Spleen (tissue), 7 donors: ENCODE measurements around the gene USP15.

Experiments
- CTCF ChIP-seq, 11 experiments: fragments of 200-600 bp in 7 of 11; fragments of 450-650 bp in 4 of 11; sonication (generic) in 4 of 11; IDR thresholded peaks in 8 of 11; conservative IDR thresholded peaks in 3 of 11; 1 replicate in 7 of 11; 2 replicates in 4 of 11; pipeline versions ENCODE4 v1.4.0 to v1.8.0; 2016 to 2021; ENCODE audit warnings: antibody characterized with exemption in 11 of 11, inconsistent platforms in 4 of 11, mild to moderate bottlenecking in 1 of 11
- POLR2A ChIP-seq, 3 donors: fragments of 450-650 bp; IDR thresholded peaks; one replicate each; pipeline ENCODE4 v1.5.1; 2017; ENCODE audit warnings: antibody characterized with exemption in 3 of 3, mild to moderate bottlenecking in 1 of 3
- POLR2AphosphoS5 ChIP-seq, 3 donors: sonication (generic); formaldehyde crosslinking; IDR thresholded peaks; one replicate each; pipeline ENCODE4 v1.5.1; 2017; ENCODE audit warnings: antibody characterized with exemption in 3 of 3
- donor health status: DM: no; HTN: no; CAD: no; lungs with moderate emphysema.
- donor health status: DM: no; HTN: no; CAD: no.
- donor health status: DM: no; HTN: no; CAD: no.

DNA sequence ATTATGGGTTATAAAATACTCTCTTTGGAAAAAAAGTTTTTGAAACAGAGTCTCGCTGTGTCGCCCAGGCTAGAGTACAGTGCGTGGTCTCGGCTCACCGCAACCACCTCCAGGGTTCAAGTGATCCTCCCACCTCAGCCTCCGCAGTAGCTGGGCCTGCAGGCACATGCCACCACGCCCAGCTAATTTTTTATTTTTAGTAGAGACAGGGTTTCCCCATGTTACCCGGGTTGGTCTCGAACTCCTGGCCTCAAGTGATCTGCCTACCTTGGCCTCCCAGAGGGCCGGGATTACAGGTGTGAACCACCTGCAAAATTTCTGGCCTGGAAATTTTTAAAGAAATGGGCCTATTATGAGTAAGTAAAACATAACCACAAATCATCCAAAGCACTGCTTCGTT lies 3.8 kb downstream of the USP15 start:
- TF ChIP-seq CTCF (IDR thresholded peaks at IDR 0.05 in 8 of 11, conservative IDR thresholded peaks at IDR 0.05 in 3 of 11) (no peak), POLR2A (IDR thresholded peaks at IDR 0.05) (no peak), POLR2AphosphoS5 (IDR thresholded peaks at IDR 0.05) (no peak)
